GM12873 (cell line): ENCODE data around the gene SLC5A2.

Experiments
- TF ChIP-seq, protein P1 (sequence below): IDR thresholded peaks from 2 replicates; pipeline ENCODE4 v1.5.1; 2012; ENCODE audit warnings: low read depth, mild to moderate bottlenecking, moderate library complexity, low read length, control low read depth; ENCODE audit not compliant: insufficient read depth; ENCODE audit errors: missing control alignments

SLC5A2 gene

GRCh38 chr16:31525113-31525512, 42.2 kb downstream of the SLC5A2 start:
- TF ChIP-seq, protein P1, sequence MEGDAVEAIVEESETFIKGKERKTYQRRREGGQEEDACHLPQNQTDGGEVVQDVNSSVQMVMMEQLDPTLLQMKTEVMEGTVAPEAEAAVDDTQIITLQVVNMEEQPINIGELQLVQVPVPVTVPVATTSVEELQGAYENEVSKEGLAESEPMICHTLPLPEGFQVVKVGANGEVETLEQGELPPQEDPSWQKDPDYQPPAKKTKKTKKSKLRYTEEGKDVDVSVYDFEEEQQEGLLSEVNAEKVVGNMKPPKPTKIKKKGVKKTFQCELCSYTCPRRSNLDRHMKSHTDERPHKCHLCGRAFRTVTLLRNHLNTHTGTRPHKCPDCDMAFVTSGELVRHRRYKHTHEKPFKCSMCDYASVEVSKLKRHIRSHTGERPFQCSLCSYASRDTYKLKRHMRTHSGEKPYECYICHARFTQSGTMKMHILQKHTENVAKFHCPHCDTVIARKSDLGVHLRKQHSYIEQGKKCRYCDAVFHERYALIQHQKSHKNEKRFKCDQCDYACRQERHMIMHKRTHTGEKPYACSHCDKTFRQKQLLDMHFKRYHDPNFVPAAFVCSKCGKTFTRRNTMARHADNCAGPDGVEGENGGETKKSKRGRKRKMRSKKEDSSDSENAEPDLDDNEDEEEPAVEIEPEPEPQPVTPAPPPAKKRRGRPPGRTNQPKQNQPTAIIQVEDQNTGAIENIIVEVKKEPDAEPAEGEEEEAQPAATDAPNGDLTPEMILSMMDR: no peak

GRCh38 chr16:31527734-31528274, 44.9 kb downstream of the SLC5A2 start, which contains the start of gene AHSP:
TSS of gene AHSP (plus strand) at chr16:31527900. CDS start at chr16:31528140, 240 bp downstream.
- TF ChIP-seq, protein P1: no peak

DNA sequence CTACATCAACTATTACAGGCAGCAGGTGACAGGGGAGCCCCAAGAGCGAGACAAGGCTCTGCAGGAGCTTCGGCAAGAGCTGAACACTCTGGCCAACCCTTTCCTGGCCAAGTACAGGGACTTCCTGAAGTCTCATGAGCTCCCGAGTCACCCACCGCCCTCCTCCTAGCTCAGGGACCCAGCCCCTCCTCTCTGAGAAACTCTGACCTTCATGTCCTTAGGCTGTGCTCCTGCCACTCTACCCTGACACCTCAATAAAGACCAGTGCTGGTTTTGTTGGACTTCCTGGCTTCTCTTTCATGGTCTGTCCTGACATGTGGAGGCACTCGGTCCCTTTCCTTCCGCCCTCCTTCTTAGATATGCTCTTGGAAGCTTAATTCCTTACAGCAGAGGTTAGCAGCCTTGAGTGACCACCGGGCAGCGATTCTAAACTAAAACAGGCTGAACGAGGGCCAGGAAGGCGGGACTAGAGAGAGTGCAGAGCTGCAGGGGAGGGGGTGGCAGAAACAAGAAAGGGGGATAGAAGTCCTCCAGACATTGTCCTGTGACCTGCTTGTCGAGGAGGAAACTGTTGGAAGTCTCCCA, 45.7 kb downstream of the SLC5A2 start:
- TF ChIP-seq, protein P1: no peak

- TF ChIP-seq, protein P1: no peak
Measured at GRCh38 chr16:31529108-31529936, 46.4 kb downstream of the SLC5A2 start.

DNA sequence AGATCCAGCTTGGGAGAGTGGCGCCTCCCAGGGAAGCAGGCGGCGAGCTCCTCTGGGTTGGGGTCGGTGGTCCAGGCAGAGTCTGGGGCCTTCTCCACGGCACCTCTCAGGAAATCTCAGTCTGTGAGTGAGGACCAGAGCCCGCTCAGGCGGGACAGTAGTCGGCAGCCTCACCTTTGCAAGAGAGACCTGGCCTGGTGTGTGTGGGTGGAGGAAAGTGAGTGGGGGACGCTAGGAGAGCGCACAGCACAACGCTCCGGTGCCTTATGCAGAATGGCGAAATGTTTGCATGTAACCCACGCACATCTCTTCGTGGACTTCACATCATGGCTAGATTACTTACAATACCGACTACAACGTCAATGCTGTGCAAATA, 47.0 kb downstream of the SLC5A2 start:
- TF ChIP-seq, protein P1: no peak

DNA sequence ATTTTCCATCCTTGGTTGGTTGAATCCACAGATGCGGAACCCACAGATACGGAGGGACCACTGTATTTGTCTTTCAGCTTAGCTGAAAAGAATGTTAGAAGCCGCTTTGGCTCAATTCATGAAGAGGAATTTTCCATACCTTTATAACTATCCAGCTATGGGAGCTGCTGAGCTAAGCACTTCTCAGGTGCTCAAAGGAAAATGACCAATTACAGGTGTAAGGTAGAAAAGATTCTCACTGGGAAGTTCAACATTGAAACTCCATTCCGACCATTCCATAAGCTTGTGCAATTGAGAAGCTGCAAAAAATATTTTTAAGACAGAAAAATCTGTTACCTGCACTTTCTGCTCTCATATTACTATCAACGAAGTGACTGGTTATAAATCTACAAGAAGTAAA, 47.5 kb downstream of the SLC5A2 start:
- TF ChIP-seq, protein P1: no peak

DNA sequence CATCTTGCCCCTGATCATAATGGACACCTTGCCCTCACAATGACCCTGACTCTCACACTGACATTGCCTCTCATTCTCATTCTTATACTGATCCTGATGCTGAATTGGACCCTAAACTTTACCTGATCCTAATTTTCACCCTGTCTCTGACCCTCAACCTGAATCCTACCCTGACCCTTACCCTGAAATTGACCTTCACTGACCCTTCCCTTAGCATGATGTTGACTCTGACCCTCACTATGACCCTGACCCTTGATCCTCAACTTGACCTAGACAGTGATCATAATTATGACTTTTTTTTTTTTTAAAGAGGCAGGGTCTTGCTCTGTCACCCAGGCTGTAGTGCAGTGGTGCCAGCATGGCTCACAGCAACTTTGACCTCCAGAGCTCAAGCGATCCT, 48.2 kb downstream of the SLC5A2 start:
- TF ChIP-seq, protein P1: no peak
